Measurements from ENCODE around the gene PHF8. TPM values are rescaled to one million over a fixed set of nuclear protein-coding genes. Genes with fewer than 3 reads are reported as not detected.

The PHF8 gene
- total and polyA plus RNA-seq, 9 of the 15 experiments (the other 6 are each of a cell fraction or from before 2014, with no cell fraction given), result 2.5 to 25.7 (median 12.1) TPM

- no peak for TF ChIP-seq SRSF7 (optimal IDR thresholded peaks at IDR 0.05; ENCODE audit: low read depth, low read length)
- no peak for TF ChIP-seq HEY1 (CRISPR knock-in tag; IDR thresholded peaks at IDR 0.05; ENCODE audit: borderline replicate concordance)
- TF ChIP-seq ZFPM2 (CRISPR knock-in tag; IDR thresholded peaks at IDR 0.05), result no peak
- no peak for TF ChIP-seq SMAD1 (IDR thresholded peaks at IDR 0.05; ENCODE audit: low read depth, low read length, partially characterized antibody)
- no peak for TF ChIP-seq RBM39 (optimal IDR thresholded peaks at IDR 0.05; ENCODE audit: low read depth, low read length)
- TF ChIP-seq RERE (CRISPR knock-in tag; IDR thresholded peaks at IDR 0.05; ENCODE audit: borderline replicate concordance), result no peak
- no peak for TF ChIP-seq E4F1 (CRISPR knock-in tag; IDR thresholded peaks at IDR 0.05; ENCODE audit: borderline replicate concordance)
- no peak for TF ChIP-seq PURB (CRISPR knock-in tag; IDR thresholded peaks at IDR 0.05; ENCODE audit: low read depth)
- TF ChIP-seq USF1 (CRISPR knock-in tag; IDR thresholded peaks at IDR 0.05), result no peak
- no peak for TF ChIP-seq DMBX1 (CRISPR knock-in tag; IDR thresholded peaks at IDR 0.05; ENCODE audit: borderline replicate concordance)
- no peak for TF ChIP-seq TRIM25 (IDR thresholded peaks at IDR 0.05; ENCODE audit: borderline replicate concordance)
- no peak for TF ChIP-seq MEF2D (tag; conservative IDR thresholded peaks at IDR 0.05; ENCODE audit: low read depth)
- peak; percentile 78 for TF ChIP-seq GABPA (tag; conservative IDR thresholded peaks at IDR 0.05; ENCODE audit: low read depth)
- no peak for TF ChIP-seq FUS (optimal IDR thresholded peaks at IDR 0.05; ENCODE audit: low read depth, low read length)
- no peak for TF ChIP-seq NR2F6 (CRISPR knock-in tag; IDR thresholded peaks at IDR 0.05)
- peak; percentile 51 for TF ChIP-seq MAX (CRISPR knock-in tag; IDR thresholded peaks at IDR 0.05)
Measured at GRCh38 chrX:54044126-54044876, at the start of gene PHF8 (continued).

Measured in K562 (cell line).